Bone marrow (tissue), 2 donors: ENCODE measurements around the gene GRK1.

Experiments
- DNase-seq, 2 donors: peaks; one replicate each; lab custom pipeline; 2025; lab: John Stamatoyannopoulos, UW

The GRK1 gene

GRCh38 chr13:113650275-113650674 is 16.7 kb upstream of the GRK1 start:
- DNase-seq = no peak

- no peak for DNase-seq
Observed at GRCh38 chr13:113650731-113651148, 16.3 kb upstream of the GRK1 start.

- no peak for DNase-seq
Observed at GRCh38 chr13:113651511-113652403, 15.3 kb upstream of the GRK1 start.

- DNase-seq = no peak
Observed at GRCh38 chr13:113652404-113653263, 14.4 kb upstream of the GRK1 start.

GRCh38 chr13:113653264-113654174 is 13.5 kb upstream of the GRK1 start:
- no peak for DNase-seq

- DNase-seq = no peak
Observed at GRCh38 chr13:113654175-113654560, 12.9 kb upstream of the GRK1 start.

- DNase-seq = no peak
Observed at GRCh38 chr13:113654591-113655345, 12.3 kb upstream of the GRK1 start.

- no peak for DNase-seq
Observed at GRCh38 chr13:113655346-113656002, 11.5 kb upstream of the GRK1 start.

GRCh38 chr13:113656003-113656588 is 10.9 kb upstream of the GRK1 start:
- DNase-seq = no peak

- no peak for DNase-seq
Observed at GRCh38 chr13:113656831-113657671, 10.0 kb upstream of the GRK1 start.

GRCh38 chr13:113657851-113658741 is 8.9 kb upstream of the GRK1 start, which contains the start of gene ATP4B:
ATP4B (minus strand) TSS chr13:113658198; CDS start chr13:113658144, 54 bp downstream.
- no peak for DNase-seq

- DNase-seq = no peak
Observed at GRCh38 chr13:113658836-113659235, 8.2 kb upstream of the GRK1 start.

GRCh38 chr13:113659337-113659736 is 7.7 kb upstream of the GRK1 start:
- no peak for DNase-seq

GRCh38 chr13:113660066-113660465 is 7.0 kb upstream of the GRK1 start:
- DNase-seq = no peak

GRCh38 chr13:113661509-113661908 is 5.5 kb upstream of the GRK1 start:
- no peak for DNase-seq

GRCh38 chr13:113663934-113664333 is 3.1 kb upstream of the GRK1 start:
- no peak for DNase-seq

GRCh38 chr13:113664751-113665596 is 2.0 kb upstream of the GRK1 start:
- no peak for DNase-seq
